GM23338 (cell line): ENCODE measurements around the gene OR56B4.

Experiments
- POLR2AphosphoS5 ChIP-seq: IDR thresholded peaks from 2 replicates; pipeline ENCODE4 v1.6.1; 2016; ENCODE audit warnings: antibody characterized with exemption, low read depth
- STAT1 ChIP-seq: IDR thresholded peaks from one replicate; pipeline ENCODE4 v1.6.1; 2016; ENCODE audit warnings: antibody characterized with exemption; ENCODE audit not compliant: unreplicated experiment
- TF ChIP-seq, protein P1 (sequence below), 2 experiments: fragments of 200-600 bp in 1 of 2; sonication (generic) in 1 of 2; conservative IDR thresholded peaks; 2 replicates each; pipeline versions ENCODE4 v1.5.1 to v1.6.1; 2016 to 2017; ENCODE audit warnings: antibody characterized with exemption in 2 of 2, low read depth in 2 of 2, mild to moderate bottlenecking in 2 of 2, moderate library complexity in 1 of 2
- TF ChIP-seq, protein P2 (sequence below): IDR thresholded peaks from one replicate; pipeline ENCODE4 v1.6.1; 2018; ENCODE audit warnings: antibody characterized with exemption; ENCODE audit not compliant: unreplicated experiment

DNA sequence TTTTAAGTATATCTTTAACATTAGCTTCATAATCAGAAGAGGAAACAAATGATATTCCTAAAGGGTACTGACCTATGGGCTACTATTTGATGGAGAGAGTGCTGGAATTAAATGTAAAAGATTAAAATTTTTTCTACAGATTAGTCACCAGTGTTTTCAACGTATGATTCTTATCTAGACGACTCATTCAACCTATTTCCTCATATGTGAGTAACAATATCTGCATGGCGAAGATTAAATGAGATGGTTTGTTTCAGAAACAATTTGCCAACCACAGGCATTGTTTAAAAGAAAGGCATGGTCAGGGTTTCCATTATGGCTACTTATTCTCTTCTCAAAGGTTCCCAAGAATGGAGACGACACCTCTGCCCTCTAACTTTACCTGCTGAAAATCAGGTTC, 20.4 kb downstream of the OR56B4 start:
- TF ChIP-seq, protein P1, sequence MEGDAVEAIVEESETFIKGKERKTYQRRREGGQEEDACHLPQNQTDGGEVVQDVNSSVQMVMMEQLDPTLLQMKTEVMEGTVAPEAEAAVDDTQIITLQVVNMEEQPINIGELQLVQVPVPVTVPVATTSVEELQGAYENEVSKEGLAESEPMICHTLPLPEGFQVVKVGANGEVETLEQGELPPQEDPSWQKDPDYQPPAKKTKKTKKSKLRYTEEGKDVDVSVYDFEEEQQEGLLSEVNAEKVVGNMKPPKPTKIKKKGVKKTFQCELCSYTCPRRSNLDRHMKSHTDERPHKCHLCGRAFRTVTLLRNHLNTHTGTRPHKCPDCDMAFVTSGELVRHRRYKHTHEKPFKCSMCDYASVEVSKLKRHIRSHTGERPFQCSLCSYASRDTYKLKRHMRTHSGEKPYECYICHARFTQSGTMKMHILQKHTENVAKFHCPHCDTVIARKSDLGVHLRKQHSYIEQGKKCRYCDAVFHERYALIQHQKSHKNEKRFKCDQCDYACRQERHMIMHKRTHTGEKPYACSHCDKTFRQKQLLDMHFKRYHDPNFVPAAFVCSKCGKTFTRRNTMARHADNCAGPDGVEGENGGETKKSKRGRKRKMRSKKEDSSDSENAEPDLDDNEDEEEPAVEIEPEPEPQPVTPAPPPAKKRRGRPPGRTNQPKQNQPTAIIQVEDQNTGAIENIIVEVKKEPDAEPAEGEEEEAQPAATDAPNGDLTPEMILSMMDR (conservative IDR thresholded peaks at IDR 0.05; ENCODE audit: low read depth in 2 of 2), result no peak
- no peak for TF ChIP-seq STAT1
- no peak for TF ChIP-seq POLR2AphosphoS5
- TF ChIP-seq, protein P2, sequence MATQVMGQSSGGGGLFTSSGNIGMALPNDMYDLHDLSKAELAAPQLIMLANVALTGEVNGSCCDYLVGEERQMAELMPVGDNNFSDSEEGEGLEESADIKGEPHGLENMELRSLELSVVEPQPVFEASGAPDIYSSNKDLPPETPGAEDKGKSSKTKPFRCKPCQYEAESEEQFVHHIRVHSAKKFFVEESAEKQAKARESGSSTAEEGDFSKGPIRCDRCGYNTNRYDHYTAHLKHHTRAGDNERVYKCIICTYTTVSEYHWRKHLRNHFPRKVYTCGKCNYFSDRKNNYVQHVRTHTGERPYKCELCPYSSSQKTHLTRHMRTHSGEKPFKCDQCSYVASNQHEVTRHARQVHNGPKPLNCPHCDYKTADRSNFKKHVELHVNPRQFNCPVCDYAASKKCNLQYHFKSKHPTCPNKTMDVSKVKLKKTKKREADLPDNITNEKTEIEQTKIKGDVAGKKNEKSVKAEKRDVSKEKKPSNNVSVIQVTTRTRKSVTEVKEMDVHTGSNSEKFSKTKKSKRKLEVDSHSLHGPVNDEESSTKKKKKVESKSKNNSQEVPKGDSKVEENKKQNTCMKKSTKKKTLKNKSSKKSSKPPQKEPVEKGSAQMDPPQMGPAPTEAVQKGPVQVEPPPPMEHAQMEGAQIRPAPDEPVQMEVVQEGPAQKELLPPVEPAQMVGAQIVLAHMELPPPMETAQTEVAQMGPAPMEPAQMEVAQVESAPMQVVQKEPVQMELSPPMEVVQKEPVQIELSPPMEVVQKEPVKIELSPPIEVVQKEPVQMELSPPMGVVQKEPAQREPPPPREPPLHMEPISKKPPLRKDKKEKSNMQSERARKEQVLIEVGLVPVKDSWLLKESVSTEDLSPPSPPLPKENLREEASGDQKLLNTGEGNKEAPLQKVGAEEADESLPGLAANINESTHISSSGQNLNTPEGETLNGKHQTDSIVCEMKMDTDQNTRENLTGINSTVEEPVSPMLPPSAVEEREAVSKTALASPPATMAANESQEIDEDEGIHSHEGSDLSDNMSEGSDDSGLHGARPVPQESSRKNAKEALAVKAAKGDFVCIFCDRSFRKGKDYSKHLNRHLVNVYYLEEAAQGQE, result no peak
